Caki2 (cell line): ENCODE data around the gene MARCHF10. TPM values are rescaled to one million over a fixed set of nuclear protein-coding genes. Genes with fewer than 3 reads are reported as not detected.
A peak's percentile ranks its signal among the peaks of the same experiment; 100 is the strongest.
"Not testable (repeated sequence)": the region's sequence is repeated elsewhere in the genome, so short reads cannot be mapped to it uniquely, and the experiment has no call there.

ENCODE experiments used
- DNase-seq: peaks from one replicate; pipeline ENCODE4 v3.0.0-alpha.2; 2015; ENCODE audit warnings: low read depth
- in situ Hi-C: cut with HindIII; loops from 2 replicates; pipeline ENCODE4 v1.10.0; 2016; ENCODE audit warnings: low sequenced_read_pairs, low pct_unique_long_range_greater_than_20kb, mixed read lengths
- total RNA-seq: library from RNA; depleted of rRNA; stranded (reverse); fragments of >200 nt; shearing (Covaris generic); gene quantifications from 2 replicates; pipeline ENCODE4 v1.2.3, GENCODE V29; 2014; ENCODE audit warnings: low replicate concordance

Gene MARCHF10
- total RNA-seq, 1 experiment from 2014 or later, result not detected

- peak; percentile 34 for DNase-seq
- in situ Hi-C loops, result no loop called here
Observed at GRCh38 chr17:62713086-62713881, 94.8 kb downstream of the MARCHF10 start.

- in situ Hi-C loops, result no loop called here
- DNase-seq, result no peak
Observed at GRCh38 chr17:62712171-62712581, 95.9 kb downstream of the MARCHF10 start.

GRCh38 chr17:62708587-62708986 is 99.5 kb downstream of the MARCHF10 start:
- in situ Hi-C loops, result no loop called here
- no peak for DNase-seq

GRCh38 chr17:62707425-62707739 is 100.7 kb downstream of the MARCHF10 start:
- in situ Hi-C loops, result no loop called here
- no peak for DNase-seq

- in situ Hi-C loops, result no loop called here
- DNase-seq, result no peak
Observed at GRCh38 chr17:62706598-62707424, 101.3 kb downstream of the MARCHF10 start.

GRCh38 chr17:62705778-62706597 is 102.1 kb downstream of the MARCHF10 start:
- in situ Hi-C loops, result no loop called here
- no peak for DNase-seq

GRCh38 chr17:62705156-62705777 is 102.8 kb downstream of the MARCHF10 start:
- in situ Hi-C loops, result no loop called here
- DNase-seq, result no peak

- peak; percentile 47 for DNase-seq
- in situ Hi-C loops, result no loop called here
Observed at GRCh38 chr17:62704381-62704971, 103.6 kb downstream of the MARCHF10 start.

GRCh38 chr17:62703776-62704380 is 104.2 kb downstream of the MARCHF10 start:
- in situ Hi-C loops, result no loop called here
- peak; percentile 74 for DNase-seq

GRCh38 chr17:62703261-62703775 is 104.8 kb downstream of the MARCHF10 start:
- in situ Hi-C loops, result no loop called here
- DNase-seq, result peak; percentile 83

- in situ Hi-C loops, result no loop called here
- DNase-seq, result no peak
Observed at GRCh38 chr17:62702746-62703260, 105.3 kb downstream of the MARCHF10 start.

GRCh38 chr17:62701706-62702085 is 106.4 kb downstream of the MARCHF10 start:
- in situ Hi-C loops, result no loop called here

GRCh38 chr17:62700964-62701705 is 107.0 kb downstream of the MARCHF10 start:
- in situ Hi-C loops, result no loop called here
- DNase-seq, result no peak

More at GRCh38 chr17:62701706-62702085, 106.4 kb downstream of the MARCHF10 start:
- no peak for DNase-seq

- DNase-seq, in situ Hi-C loops: not testable (repeated sequence)
Observed at GRCh38 chr17:62698459-62698858, 109.7 kb downstream of the MARCHF10 start.

- in situ Hi-C loops, result no loop called here
- DNase-seq, result no peak
Observed at GRCh38 chr17:62696726-62697490, 111.2 kb downstream of the MARCHF10 start.

- DNase-seq, result no peak
- in situ Hi-C loops, result no loop called here
Observed at GRCh38 chr17:62696256-62696655, 111.9 kb downstream of the MARCHF10 start.
